ENCODE measurements around the gene ANAPC2. TPM values are rescaled to one million over a fixed set of nuclear protein-coding genes. Genes with fewer than 3 reads are reported as not detected.
"Not testable (repeated sequence)": the region's sequence is repeated elsewhere in the genome, so short reads cannot be mapped to it uniquely, and the experiment has no call there.

ANAPC2 gene
- total RNA-seq, 1 donor from 2014 or later, result 58.2 TPM

- intact Hi-C loops (cut with DNase I), result no loop called here
These were observed 50.2 kb downstream of the ANAPC2 start for GRCh38 chr9:137138058-137138721.

GRCh38 chr9:137136881-137137607 lies 51.3 kb downstream of the ANAPC2 start:
- peaks cover 89% of the 10 kb centered on the region for H3K27me3 ChIP-seq (ENCODE audit: low read depth)
- ATAC-seq, result no peak
- TF ChIP-seq CTCF (IDR thresholded peaks at IDR 0.05), result no peak
- no peak overlapping the region for H3K27ac ChIP-seq
- H3K9me3 ChIP-seq, result no peaks in the 10 kb centered on the region
- no peak overlapping the region for H3K4me3 ChIP-seq
- peaks cover 6% of the 10 kb centered on the region for H3K4me1 ChIP-seq
- DNase-seq, result no peak
- intact Hi-C loops (cut with DNase I), result no loop called here
- no peaks in the 10 kb centered on the region for H3K36me3 ChIP-seq

More at GRCh38 chr9:137138058-137138721, 50.2 kb downstream of the ANAPC2 start:
- H3K4me1 ChIP-seq, result peaks cover 6% of the 10 kb centered on the region
- no peaks in the 10 kb centered on the region for H3K9me3 ChIP-seq
- peaks cover 91% of the 10 kb centered on the region for H3K27me3 ChIP-seq (ENCODE audit: low read depth)
- ATAC-seq, result no peak
- no peak overlapping the region for H3K27ac ChIP-seq
- no peaks in the 10 kb centered on the region for H3K36me3 ChIP-seq
- no peak for DNase-seq
- TF ChIP-seq CTCF (IDR thresholded peaks at IDR 0.05), result no peak
- no peak overlapping the region for H3K4me3 ChIP-seq

- no peak for DNase-seq
- H3K9me3 ChIP-seq, result no peaks in the 10 kb centered on the region
- H3K36me3 ChIP-seq, result no peaks in the 10 kb centered on the region
- no peak for TF ChIP-seq CTCF (IDR thresholded peaks at IDR 0.05)
- H3K4me1 ChIP-seq, result peaks cover 6% of the 10 kb centered on the region
- H3K27ac ChIP-seq, result no peak overlapping the region
- intact Hi-C loops (cut with DNase I), result no loop called here
- peaks cover 82% of the 10 kb centered on the region for H3K27me3 ChIP-seq (ENCODE audit: low read depth)
- no peak overlapping the region for H3K4me3 ChIP-seq
- ATAC-seq, result peak in 1 of 2 donors; percentile 18
These were observed 52.0 kb downstream of the ANAPC2 start for GRCh38 chr9:137136261-137136880.

GRCh38 chr9:137135154-137135553 lies 53.2 kb downstream of the ANAPC2 start:
- intact Hi-C loops (cut with DNase I); ATAC-seq; H3K36me3 ChIP-seq; H3K4me1 ChIP-seq; H3K4me3 ChIP-seq; H3K27ac ChIP-seq; DNase-seq; H3K9me3 ChIP-seq: not testable (repeated sequence)
- H3K27me3 ChIP-seq (ENCODE audit: low read depth), result peaks cover 75% of the 10 kb centered on the region

- no peaks in the 10 kb centered on the region for H3K36me3 ChIP-seq
- no peak for TF ChIP-seq CTCF (IDR thresholded peaks at IDR 0.05)
- peaks cover 65% of the 10 kb centered on the region for H3K27me3 ChIP-seq (ENCODE audit: low read depth)
- intact Hi-C loops (cut with DNase I), result no loop called here
- H3K27ac ChIP-seq, result no peak overlapping the region
- H3K9me3 ChIP-seq, result no peaks in the 10 kb centered on the region
- no peak for DNase-seq
- H3K4me1 ChIP-seq, result peaks cover 6% of the 10 kb centered on the region
- no peak overlapping the region for H3K4me3 ChIP-seq
- no peak for ATAC-seq
These were observed 54.2 kb downstream of the ANAPC2 start for GRCh38 chr9:137134191-137134590.
